Inferior parietal cortex (tissue), 1 donor: ENCODE results near the gene TREX2.

Source experiments
- DNase-seq: peaks from one replicate; pipeline ENCODE4 v3.0.0-alpha.2; 2016; ENCODE audit errors: extremely low spot score

The TREX2 gene

GRCh38 chrX:153445856-153446635 lies at the start of gene TREX2:
TREX2 (minus strand) TSS chrX:153446056; CDS start chrX:153445430, 626 bp downstream.
- no peak for DNase-seq

GRCh38 chrX:153495362-153495751 lies 49.5 kb upstream of the TREX2 start:
- no peak for DNase-seq

- no peak for DNase-seq
Observed at GRCh38 chrX:153494541-153495361, 48.9 kb upstream of the TREX2 start, which contains the start of gene BGN. BGN (plus strand) TSS chrX:153494980; CDS start chrX:153504632, 9,652 bp downstream.

GRCh38 chrX:153494061-153494460 lies 48.2 kb upstream of the TREX2 start:
- DNase-seq, result no peak

- no peak for DNase-seq
Observed at GRCh38 chrX:153493085-153493484, 47.2 kb upstream of the TREX2 start.

GRCh38 chrX:153492543-153492942 lies 46.7 kb upstream of the TREX2 start:
- no peak for DNase-seq

GRCh38 chrX:153491918-153492317 lies 46.1 kb upstream of the TREX2 start:
- no peak for DNase-seq

- no peak for DNase-seq
Observed at GRCh38 chrX:153491351-153491914, 45.6 kb upstream of the TREX2 start.

- no peak for DNase-seq
Observed at GRCh38 chrX:153490217-153490930, 44.5 kb upstream of the TREX2 start.

- no peak for DNase-seq
Observed at GRCh38 chrX:153488231-153488914, 42.5 kb upstream of the TREX2 start.

- DNase-seq, result no peak
Observed at GRCh38 chrX:153487590-153488071, 41.8 kb upstream of the TREX2 start.

- no peak for DNase-seq
Observed at GRCh38 chrX:153486171-153486570, 40.3 kb upstream of the TREX2 start.

- DNase-seq, result no peak
Observed at GRCh38 chrX:153485396-153486080, 39.7 kb upstream of the TREX2 start.

- DNase-seq, result no peak
Observed at GRCh38 chrX:153482376-153483015, 36.6 kb upstream of the TREX2 start.

- no peak for DNase-seq
Observed at GRCh38 chrX:153481043-153481442, 35.2 kb upstream of the TREX2 start.

GRCh38 chrX:153478746-153479145 lies 32.9 kb upstream of the TREX2 start:
- no peak for DNase-seq

GRCh38 chrX:153477901-153478300 lies 32.0 kb upstream of the TREX2 start:
- DNase-seq, result no peak

- DNase-seq, result no peak
Observed at GRCh38 chrX:153477364-153477857, 31.6 kb upstream of the TREX2 start.

- DNase-seq, result no peak
Observed at GRCh38 chrX:153476666-153477363, 31.0 kb upstream of the TREX2 start.
